K562 (cell line): ENCODE measurements around the gene GPR37L1. TPM values are rescaled to one million over a fixed set of nuclear protein-coding genes. Genes with fewer than 3 reads are reported as not detected.

Experiments
- ATAC-seq: fragments of 200-7000 bp; cut with Tn5 transposase; 3 replicates; pipeline ENCODE4 v1.9.1; 2020; ENCODE audit warnings: moderate library complexity
- BruUV-seq: library from RNA; stranded (reverse); fragments of 400-500 nt; replicated peaks from 2 replicates; lab custom pipeline; 2021; lab: Mats Ljungman, UMichigan
- CTCF ChIA-PET: fragments of 300-600 bp; formaldehyde crosslinking; extraction: SDS; loops from one replicate; lab custom pipeline; 2021; ENCODE audit warnings: low intra/inter-chr PET ratio; lab: Yijun Ruan, JAX
- POLR2A ChIA-PET: fragments of 300-600, 350-650 bp; sonication (Branson Sonifier 250); formaldehyde crosslinking; extraction: SDS; loops from one replicate; lab custom pipeline; 2021; ENCODE audit warnings: antibody characterized with exemption, inconsistent platforms; lab: Yijun Ruan, JAX
- DNase-seq, 4 experiments: peaks; one replicate each; pipeline versions ENCODE4 v3.0.0 to v3.0.0-alpha.2; 2011 to 2018; ENCODE audit warnings: low spot score in 3 of 4, mixed read lengths in 3 of 4; ENCODE audit errors: extremely low read depth in 1 of 4
- FAIRE-seq: peaks from 2 replicates; lab custom pipeline; 2011; peaks lifted over from hg19 to GRCh38; lab: Jason Lieb, UNC
- H2AFZ ChIP-seq: 2 replicates; pipeline ENCODE4 v1.6.0; 2011; ENCODE audit warnings: low read depth, low read length, control low read depth, inconsistent platforms
- H3K27ac ChIP-seq: fragments of 200-600 bp; 3 replicates; pipeline ENCODE4 v1.8.0; 2011; ENCODE audit warnings: low read depth, mild to moderate bottlenecking, control low read depth, inconsistent platforms, low read length, moderate library complexity, mixed read lengths; ENCODE audit errors: extremely low read depth
- H3K27me3 ChIP-seq, 2 experiments: fragments of 300-600 bp in 1 of 2; 2 replicates in 1 of 2; 3 replicates in 1 of 2; pipeline versions ENCODE4 v1.6.0 to v1.8.0; 2011; ENCODE audit warnings: inconsistent platforms in 2 of 2, low read length in 2 of 2, mild to moderate bottlenecking in 1 of 2, mixed read lengths in 1 of 2, moderate library complexity in 1 of 2; ENCODE audit not compliant: control insufficient read depth in 2 of 2, insufficient read depth in 2 of 2
- H3K36me3 ChIP-seq: fragments of 300-600 bp; 3 replicates; pipeline ENCODE4 v1.8.0; 2011; ENCODE audit warnings: mild to moderate bottlenecking, low read length, inconsistent platforms; ENCODE audit not compliant: control insufficient read depth, insufficient read depth
- H3K4me1 ChIP-seq, 2 experiments: fragments of 200-600 bp in 1 of 2; replicated peaks in 1 of 2; 2 replicates in 1 of 2; 3 replicates in 1 of 2; pipeline versions ENCODE4 v1.5.1 to v1.8.0; 2011; ENCODE audit warnings: inconsistent platforms in 2 of 2, low read length in 2 of 2, mild to moderate bottlenecking in 1 of 2, mixed read lengths in 1 of 2, moderate library complexity in 1 of 2; ENCODE audit not compliant: control insufficient read depth in 2 of 2, insufficient read depth in 2 of 2
- H3K4me2 ChIP-seq: 2 replicates; pipeline ENCODE4 v1.6.1; 2011; ENCODE audit warnings: low read length, control low read depth, inconsistent platforms, mixed read lengths; ENCODE audit not compliant: insufficient read depth
- H3K4me3 ChIP-seq: fragments of 200-600 bp; sonication (generic), shearing (Covaris generic); 2 replicates; pipeline ENCODE4 v1.5.1; 2016; ENCODE audit warnings: control low read depth, inconsistent platforms
- H3K79me2 ChIP-seq: fragments of 200-600 bp; 3 replicates; pipeline ENCODE4 v1.8.0; 2011; ENCODE audit warnings: low read length, inconsistent platforms; ENCODE audit not compliant: control insufficient read depth, insufficient read depth
- H3K9ac ChIP-seq, 2 experiments: 2 replicates each; pipeline versions ENCODE4 v1.6.0 to v1.6.1; 2011; ENCODE audit warnings: low read depth in 2 of 2, low read length in 2 of 2, control low read depth in 1 of 2, inconsistent platforms in 1 of 2, mild to moderate bottlenecking in 1 of 2, mixed read lengths in 1 of 2; ENCODE audit not compliant: insufficient read depth in 1 of 2
- H3K9me1 ChIP-seq: one replicate; pipeline ENCODE4 v1.6.0; 2011; ENCODE audit warnings: inconsistent platforms, mild to moderate bottlenecking, low read length, moderate library complexity; ENCODE audit not compliant: control insufficient read depth, insufficient read depth
- H3K9me3 ChIP-seq: replicated peaks from 2 replicates; pipeline ENCODE4 v1.5.1; 2011; ENCODE audit warnings: low read depth, low read length, inconsistent platforms; ENCODE audit not compliant: control insufficient read depth, insufficient read depth
- H4K20me1 ChIP-seq: replicated peaks from 2 replicates; pipeline ENCODE4 v1.6.1; 2011; ENCODE audit warnings: low read length, inconsistent platforms, mixed read lengths; ENCODE audit not compliant: control insufficient read depth, insufficient read depth
- EHMT2 ChIP-seq: fragments of 450-650 bp; IDR thresholded peaks from 2 replicates; pipeline ENCODE4 v1.6.1; 2018; ENCODE audit warnings: antibody characterized with exemption
- KLF1 ChIP-seq: fragments of 450-650 bp; IDR thresholded peaks from 2 replicates; pipeline ENCODE4 v1.6.1; 2016; ENCODE audit warnings: missing genetic modification characterization, missing compliant biosample characterization
- NR2C2 ChIP-seq, 2 experiments: fragments of 200-800 bp in 1 of 2; sonication (Bioruptor generic) in 1 of 2; sonication (generic) in 1 of 2; formaldehyde crosslinking in 1 of 2; IDR thresholded peaks; 2 replicates each; pipeline versions ENCODE4 v1.6.1 to v1.8.0; 2016 to 2022; ENCODE audit warnings: mild to moderate bottlenecking in 1 of 2, missing compliant biosample characterization in 1 of 2, missing genetic modification characterization in 1 of 2, missing genetic modification reagents in 1 of 2
- RBFOX2 ChIP-seq: fragments of 200-400 bp; formaldehyde crosslinking; IDR thresholded peaks from 2 replicates; pipeline ENCODE4 v1.6.1; 2017; ENCODE audit warnings: low read depth, mild to moderate bottlenecking, low read length, moderate library complexity
- TAF15 ChIP-seq: fragments of 200-400 bp; formaldehyde crosslinking; IDR thresholded peaks from 2 replicates; pipeline ENCODE4 v1.6.1; 2017; ENCODE audit warnings: mild to moderate bottlenecking, low read depth, low read length, moderate library complexity
- ZNF133 ChIP-seq: fragments of 250-450 bp; sonication (Bioruptor Pico); IDR thresholded peaks from 2 replicates; pipeline ENCODE4 v1.4.0; 2020; ENCODE audit warnings: mild to moderate bottlenecking
- ZNF146 ChIP-seq: IDR thresholded peaks from one replicate; pipeline ENCODE4 v1.6.1; 2018; ENCODE audit warnings: missing compliant biosample characterization; ENCODE audit not compliant: unreplicated experiment
- WGBS: fragments of 100-300 bp; shearing (Covaris generic); methylation state at CpG from one replicate; pipeline ENCODE4 v1.1.6; 2016; ENCODE audit warnings: low coverage, mixed read lengths; ENCODE audit not compliant: insufficient coverage; ENCODE audit errors: missing lambda C conversion rate; 5-methylcytosine and 5-hydroxymethylcytosine counted together
- in situ Hi-C: fragments of 300-500 bp; cut with MboI; formaldehyde crosslinking; loops from 4 replicates; pipeline ENCODE4 v1.15.0; 2018; ENCODE audit warnings: inconsistent platforms, mixed read lengths
- intact Hi-C: fragments of 100-400 bp; cut with micrococcal nuclease; formaldehyde crosslinking; loops from 2 replicates; pipeline ENCODE4 v1.14.2; 2022
- polyA plus RNA-seq, 8 experiments: library from polyadenylated mRNA; depleted of rRNA in 4 of 8; stranded (reverse) in 5 of 8; unstranded in 3 of 8; fragments of >200 nt; fragmentation: Nextera tagmentation in 2 of 8; fragmentation: Illumina TruSeq in 1 of 8; extraction: Ambion mirVana in 2 of 8; extraction: Trizol in 1 of 8; gene quantifications; 2 replicates each; pipeline versions ENCODE4 v1.2.1 to v1.2.3, GENCODE V29; 2011 to 2014; ENCODE audit warnings: inconsistent platforms in 1 of 8, missing spikeins in 1 of 8
- total RNA-seq, 7 experiments: library from RNA; depleted of rRNA in 6 of 7; stranded (reverse); fragments of >200 nt in 6 of 7; fragmentation: Illumina TruSeq in 2 of 7; extraction: Trizol in 2 of 7; gene quantifications; 2 replicates each; pipeline versions ENCODE4 v1.2.1 to v1.2.3, GENCODE V29; 2011 to 2021; ENCODE audit warnings: low replicate concordance in 1 of 7

GPR37L1 gene
- total and polyA plus RNA-seq, 9 of the 15 experiments (the other 6 are each of a cell fraction or from before 2014, with no cell fraction given) = not detected

DNA sequence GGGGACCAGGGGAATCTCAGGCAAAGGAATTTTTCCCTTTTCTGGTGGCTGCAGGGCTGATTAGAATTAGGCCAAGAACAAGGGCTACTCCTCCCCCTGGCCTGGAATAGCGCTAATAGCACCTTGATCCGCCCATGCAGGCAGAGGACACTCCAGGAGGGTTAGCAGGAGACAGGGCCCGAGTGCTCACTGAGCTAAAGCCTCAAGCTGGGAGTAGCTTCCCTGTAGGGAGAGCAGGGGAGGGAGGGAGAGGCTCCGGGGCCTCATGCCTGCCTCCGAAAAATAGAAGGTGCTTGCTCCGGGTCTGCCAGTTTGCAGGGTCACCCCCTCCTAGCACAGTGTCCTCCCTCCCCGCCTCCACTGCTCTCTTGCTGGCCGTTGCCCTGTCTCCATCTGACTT is 33.9 kb downstream of the GPR37L1 start:
- FAIRE-seq (no peak), ATAC-seq (no peak), DNase-seq (no peak)
- H4K20me1 ChIP-seq = no peaks in the 10 kb centered on the region
- POLR2A ChIA-PET = interaction anchor here (0.6 to 4.5 kb wide), 4 partner anchors 12 to 19 kb away, joined by 3 to 49 read pairs (median 3); partner anchors contain the start of gene ARL8A
- intact Hi-C loops (loop anchor here (10.0 kb wide), 1 partner anchor 648 kb away; the partner anchor contains the start of gene KDM5B), in situ Hi-C loops (no loop called here)
- H3K4me1 ChIP-seq = peaks cover 51 to 63% of the 10 kb centered on the region in 2 experiments
- H3K9me3 ChIP-seq = no peaks in the 10 kb centered on the region
- no peak overlapping the region for H3K4me3 ChIP-seq
- peaks cover 73% of the 10 kb centered on the region for H3K36me3 ChIP-seq
- WGBS = 69% methylated on average over 8 of the region's 8 CpGs
- no peak overlapping the region for H2AFZ ChIP-seq
- peaks cover 74% of the 10 kb centered on the region for H3K79me2 ChIP-seq
- no peaks in the 10 kb centered on the region for H3K9me1 ChIP-seq
- H3K27ac ChIP-seq = no peak overlapping the region; the same call in 2 of the 3 replicates
- H3K4me2 ChIP-seq = peak overlapping the region; percentile 19; the same call in 1 of the 2 replicates
- no peaks in the 10 kb centered on the region for H3K27me3 ChIP-seq
- no TSS peak for BruUV-seq
- peak overlapping the region; percentile 4 to 69; a peak in 3 of 4 replicates for H3K9ac ChIP-seq
- CTCF ChIA-PET = no interaction called here
- 0 out of 2 replicates have a peak, but pooled peaks have one; percentile 22 for TF ChIP-seq NR2C2 (CRISPR knock-in tag; IDR thresholded peaks at IDR 0.05)
- no peak for TF ChIP-seq NR2C2 (tag; IDR thresholded peaks at IDR 0.05)
- no peak for TF ChIP-seq EHMT2
- TF ChIP-seq RBFOX2 = peak; percentile 50
- no peak for TF ChIP-seq ZNF133 (CRISPR knock-in tag)
- TF ChIP-seq TAF15 = no peak
- no peak for TF ChIP-seq KLF1 (tag)
- TF ChIP-seq ZNF146 (CRISPR knock-in tag) = peak; percentile 17
